ENCODE results near the gene PAX4. TPM values are rescaled to one million over a fixed set of nuclear protein-coding genes. Genes with fewer than 3 reads are reported as not detected.

The PAX4 gene
- total and polyA plus RNA-seq, 9 of the 15 experiments (the other 6 are each of a cell fraction or from before 2014, with no cell fraction given): not detected

DNA sequence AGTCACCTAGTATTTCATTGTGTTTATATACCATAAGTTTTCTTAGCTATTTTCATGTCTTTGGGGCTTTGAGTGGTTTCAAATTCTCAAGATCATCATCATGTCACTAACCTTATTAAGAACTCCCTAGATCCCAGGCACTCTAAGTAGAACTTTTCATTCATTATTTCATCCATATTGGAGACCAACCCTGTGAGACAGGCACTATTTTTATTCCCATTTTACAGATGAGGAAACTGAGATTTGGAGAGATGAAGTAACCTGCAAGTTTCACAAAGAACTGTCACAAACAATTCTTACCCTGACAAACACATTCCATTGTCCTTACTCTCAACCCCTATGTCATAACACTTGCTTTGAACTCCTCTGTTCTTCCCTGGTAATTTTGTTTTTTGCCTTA, 20.3 kb upstream of the PAX4 start (continued):
- TF ChIP-seq ADNP (tag; IDR thresholded peaks at IDR 0.05) (peak; percentile 75), RBM25 (IDR thresholded peaks at IDR 0.05; ENCODE audit: low read depth, low read length, severe bottlenecking) (peak; percentile 94), ZNF77 (CRISPR knock-in tag; IDR thresholded peaks at IDR 0.05) (no peak)

DNA sequence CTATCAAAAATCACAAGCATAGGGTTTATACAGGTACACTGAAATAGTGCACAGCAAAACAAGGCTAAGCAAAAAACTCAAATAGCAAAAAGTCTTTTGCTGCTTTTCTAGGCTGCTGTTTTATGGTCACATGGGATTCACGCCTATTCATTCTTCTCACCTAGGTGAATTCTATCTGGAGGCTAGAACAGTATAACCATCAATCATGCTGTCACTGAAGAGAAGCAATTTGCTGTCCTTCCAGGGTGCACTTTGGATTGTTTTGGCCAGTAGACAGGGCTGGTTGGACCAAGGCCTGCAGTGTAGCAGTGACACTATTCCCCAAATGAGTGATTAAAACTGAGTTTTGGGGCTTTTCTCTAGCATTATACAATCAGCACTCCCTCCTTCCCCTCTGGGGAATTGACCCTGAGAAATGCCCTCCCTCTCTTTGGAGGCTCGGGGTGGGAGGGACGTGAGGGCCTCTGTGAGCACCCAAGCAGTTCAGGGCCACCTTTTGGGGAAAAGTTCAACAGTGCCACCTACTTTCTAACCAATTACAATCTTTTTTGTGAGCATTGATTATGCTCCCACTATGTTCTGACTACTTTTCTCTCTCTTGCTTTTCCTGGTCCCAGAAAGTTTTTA, 17.8 kb upstream of the PAX4 start:
- CTCF ChIA-PET (ENCODE audit: low intra/inter-chr PET ratio): no interaction called here
- TF ChIP-seq SNAPC5 (CRISPR knock-in tag; IDR thresholded peaks at IDR 0.05) (no peak), ETV6 (IDR thresholded peaks at IDR 0.05; ENCODE audit: borderline replicate concordance in 1 of 2, low read depth in 2 of 2, low read length in 1 of 2) (no peak), ETV6 (CRISPR knock-in tag; IDR thresholded peaks at IDR 0.05; ENCODE audit: borderline replicate concordance) (no peak), HDAC3 (IDR thresholded peaks at IDR 0.05; ENCODE audit: borderline replicate concordance, partially characterized antibody) (no peak), CEBPB (tag; IDR thresholded peaks at IDR 0.05) (no peak), MCM2 (IDR thresholded peaks at IDR 0.05; ENCODE audit: low read depth) (no peak), POLR2B (IDR thresholded peaks at IDR 0.05; ENCODE audit: low read depth, partially characterized antibody) (no peak), DACH1 (IDR thresholded peaks at IDR 0.05; ENCODE audit: partially characterized antibody) (no peak), MEIS2 (IDR thresholded peaks at IDR 0.05; ENCODE audit: partially characterized antibody) (peak; percentile 90), FOXK2 (conservative IDR thresholded peaks at IDR 0.05 in 1 of 2, IDR thresholded peaks at IDR 0.05 in 1 of 2; ENCODE audit: low read depth in 2 of 2) (no peak), CC2D1A (IDR thresholded peaks at IDR 0.05) (no peak)
- TF ChIP-seq, protein P1, sequence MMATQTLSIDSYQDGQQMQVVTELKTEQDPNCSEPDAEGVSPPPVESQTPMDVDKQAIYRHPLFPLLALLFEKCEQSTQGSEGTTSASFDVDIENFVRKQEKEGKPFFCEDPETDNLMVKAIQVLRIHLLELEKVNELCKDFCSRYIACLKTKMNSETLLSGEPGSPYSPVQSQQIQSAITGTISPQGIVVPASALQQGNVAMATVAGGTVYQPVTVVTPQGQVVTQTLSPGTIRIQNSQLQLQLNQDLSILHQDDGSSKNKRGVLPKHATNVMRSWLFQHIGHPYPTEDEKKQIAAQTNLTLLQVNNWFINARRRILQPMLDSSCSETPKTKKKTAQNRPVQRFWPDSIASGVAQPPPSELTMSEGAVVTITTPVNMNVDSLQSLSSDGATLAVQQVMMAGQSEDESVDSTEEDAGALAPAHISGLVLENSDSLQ (IDR thresholded peaks at IDR 0.05): peak; percentile 91
- TF ChIP-seq, protein P2, sequence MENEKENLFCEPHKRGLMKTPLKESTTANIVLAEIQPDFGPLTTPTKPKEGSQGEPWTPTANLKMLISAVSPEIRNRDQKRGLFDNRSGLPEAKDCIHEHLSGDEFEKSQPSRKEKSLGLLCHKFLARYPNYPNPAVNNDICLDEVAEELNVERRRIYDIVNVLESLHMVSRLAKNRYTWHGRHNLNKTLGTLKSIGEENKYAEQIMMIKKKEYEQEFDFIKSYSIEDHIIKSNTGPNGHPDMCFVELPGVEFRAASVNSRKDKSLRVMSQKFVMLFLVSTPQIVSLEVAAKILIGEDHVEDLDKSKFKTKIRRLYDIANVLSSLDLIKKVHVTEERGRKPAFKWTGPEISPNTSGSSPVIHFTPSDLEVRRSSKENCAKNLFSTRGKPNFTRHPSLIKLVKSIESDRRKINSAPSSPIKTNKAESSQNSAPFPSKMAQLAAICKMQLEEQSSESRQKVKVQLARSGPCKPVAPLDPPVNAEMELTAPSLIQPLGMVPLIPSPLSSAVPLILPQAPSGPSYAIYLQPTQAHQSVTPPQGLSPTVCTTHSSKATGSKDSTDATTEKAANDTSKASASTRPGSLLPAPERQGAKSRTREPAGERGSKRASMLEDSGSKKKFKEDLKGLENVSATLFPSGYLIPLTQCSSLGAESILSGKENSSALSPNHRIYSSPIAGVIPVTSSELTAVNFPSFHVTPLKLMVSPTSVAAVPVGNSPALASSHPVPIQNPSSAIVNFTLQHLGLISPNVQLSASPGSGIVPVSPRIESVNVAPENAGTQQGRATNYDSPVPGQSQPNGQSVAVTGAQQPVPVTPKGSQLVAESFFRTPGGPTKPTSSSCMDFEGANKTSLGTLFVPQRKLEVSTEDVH (IDR thresholded peaks at IDR 0.05; ENCODE audit: low read depth, partially characterized antibody): no peak

More for the DNA sequence above, 17.8 kb upstream of the PAX4 start:
- Histone ChIP-seq H3K4me2 (ENCODE audit: insufficient read depth, low read length) (no peak overlapping the region), H3K4me1 (replicated peaks in 1 of 2; ENCODE audit: control insufficient read depth in 2 of 2, insufficient read depth in 2 of 2, low read length in 2 of 2) (no peaks in the 10 kb centered on the region), H3K36me3 (ENCODE audit: control insufficient read depth, insufficient read depth, low read length) (no peaks in the 10 kb centered on the region), H3K9me1 (ENCODE audit: control insufficient read depth, insufficient read depth, low read length) (no peaks in the 10 kb centered on the region), H3K9ac (ENCODE audit: insufficient read depth in 1 of 2, low read depth in 2 of 2, low read length in 2 of 2) (no peak overlapping the region), H3K79me2 (ENCODE audit: control insufficient read depth, insufficient read depth, low read length) (no peaks in the 10 kb centered on the region), H4K20me1 (replicated peaks; ENCODE audit: control insufficient read depth, insufficient read depth, low read length) (no peaks in the 10 kb centered on the region), H3K9me3 (replicated peaks; ENCODE audit: control insufficient read depth, insufficient read depth, low read depth, low read length) (no peaks in the 10 kb centered on the region), H3K4me3 (no peak overlapping the region), H3K27ac (ENCODE audit: extremely low read depth, low read depth, low read length) (no peak overlapping the region), H3K27me3 (ENCODE audit: control insufficient read depth in 2 of 2, insufficient read depth in 2 of 2, low read length in 2 of 2) (peaks cover 30 to 31% of the 10 kb centered on the region in 2 experiments), H2AFZ (ENCODE audit: low read depth, low read length) (no peak overlapping the region)
- ATAC-seq: no peak
- WGBS (ENCODE audit: insufficient coverage, low coverage, missing lambda C conversion rate): under 1% methylated on average over 3 of the region's 3 CpGs
- intact Hi-C loops (cut with micrococcal nuclease) (no loop called here), in situ Hi-C loops (cut with MboI) (no loop called here)
- no peak for FAIRE-seq
- BruUV-seq (replicated peaks): no TSS peak
- no peak for DNase-seq (ENCODE audit: extremely low read depth in 1 of 4, low spot score in 3 of 4)
- POLR2A ChIA-PET: no interaction called here

All from K562 (cell line).